Brain microvascular endothelial cell (primary cell): ENCODE results near the gene PACSIN3.
A peak's percentile ranks its signal among the peaks of the same experiment; 100 is the strongest.
"Not testable (repeated sequence)": the region's sequence is repeated elsewhere in the genome, so short reads cannot be mapped to it uniquely, and the experiment has no call there.

ENCODE experiments used
- DNase-seq: peaks from one replicate; pipeline ENCODE4 v3.0.0-alpha.2; 2020
- H3K27ac ChIP-seq: fragments of 250-450 bp; sonication (Bioruptor Pico); 2 replicates; pipeline ENCODE4 v1.5.1; 2020; ENCODE audit warnings: mild to moderate bottlenecking, moderate library complexity
- H3K27me3 ChIP-seq: fragments of 250-450 bp; sonication (Bioruptor Pico); replicated peaks from 2 replicates; pipeline ENCODE4 v1.5.1; 2020; ENCODE audit warnings: mild to moderate bottlenecking
- H3K36me3 ChIP-seq: fragments of 250-450 bp; sonication (Bioruptor Pico); replicated peaks from 2 replicates; pipeline ENCODE4 v1.5.1; 2020; ENCODE audit warnings: mild to moderate bottlenecking
- H3K4me3 ChIP-seq: 2 replicates; pipeline ENCODE4 v1.5.1; 2011; ENCODE audit warnings: low read depth, mild to moderate bottlenecking, control low read depth, low read length, moderate library complexity
- in situ Hi-C: cut with HindIII; loops from 2 replicates; pipeline ENCODE4 v1.10.0; 2017; ENCODE audit warnings: low sequenced_read_pairs, low pct_ligation_motif_present
- TF ChIP-seq, protein P1 (sequence below): IDR thresholded peaks from 2 replicates; pipeline ENCODE4 v1.5.1; 2011; ENCODE audit warnings: low read depth, mild to moderate bottlenecking, moderate library complexity, low read length, control low read depth, inconsistent platforms; ENCODE audit errors: missing control alignments

PACSIN3 gene

DNA sequence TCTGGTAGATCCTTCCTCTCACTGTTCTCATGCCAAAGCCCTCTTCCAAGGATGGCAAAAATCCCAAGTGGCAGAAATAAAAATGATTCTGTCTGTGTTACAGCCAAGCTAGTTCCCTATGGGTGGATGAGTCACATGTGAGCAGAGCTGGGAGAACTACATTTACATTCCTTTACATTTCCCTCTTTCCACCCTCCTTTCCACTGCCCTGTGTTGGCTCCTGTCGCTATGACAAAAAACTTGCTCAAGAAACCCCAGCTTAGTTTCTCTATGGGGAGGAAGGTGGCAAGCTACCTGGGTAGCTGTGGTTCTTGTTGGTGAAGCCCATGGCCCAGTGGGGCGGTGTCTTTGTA lies 18.4 kb upstream of the PACSIN3 start:
- no peaks in the 10 kb centered on the region for H3K27me3 ChIP-seq
- no peak overlapping the region for H3K27ac ChIP-seq
- no peak overlapping the region for H3K4me3 ChIP-seq
- no peaks in the 10 kb centered on the region for H3K36me3 ChIP-seq
- peak; percentile 49 for DNase-seq
- TF ChIP-seq, protein P1, sequence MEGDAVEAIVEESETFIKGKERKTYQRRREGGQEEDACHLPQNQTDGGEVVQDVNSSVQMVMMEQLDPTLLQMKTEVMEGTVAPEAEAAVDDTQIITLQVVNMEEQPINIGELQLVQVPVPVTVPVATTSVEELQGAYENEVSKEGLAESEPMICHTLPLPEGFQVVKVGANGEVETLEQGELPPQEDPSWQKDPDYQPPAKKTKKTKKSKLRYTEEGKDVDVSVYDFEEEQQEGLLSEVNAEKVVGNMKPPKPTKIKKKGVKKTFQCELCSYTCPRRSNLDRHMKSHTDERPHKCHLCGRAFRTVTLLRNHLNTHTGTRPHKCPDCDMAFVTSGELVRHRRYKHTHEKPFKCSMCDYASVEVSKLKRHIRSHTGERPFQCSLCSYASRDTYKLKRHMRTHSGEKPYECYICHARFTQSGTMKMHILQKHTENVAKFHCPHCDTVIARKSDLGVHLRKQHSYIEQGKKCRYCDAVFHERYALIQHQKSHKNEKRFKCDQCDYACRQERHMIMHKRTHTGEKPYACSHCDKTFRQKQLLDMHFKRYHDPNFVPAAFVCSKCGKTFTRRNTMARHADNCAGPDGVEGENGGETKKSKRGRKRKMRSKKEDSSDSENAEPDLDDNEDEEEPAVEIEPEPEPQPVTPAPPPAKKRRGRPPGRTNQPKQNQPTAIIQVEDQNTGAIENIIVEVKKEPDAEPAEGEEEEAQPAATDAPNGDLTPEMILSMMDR: no peak
- in situ Hi-C loops: no loop called here

DNA sequence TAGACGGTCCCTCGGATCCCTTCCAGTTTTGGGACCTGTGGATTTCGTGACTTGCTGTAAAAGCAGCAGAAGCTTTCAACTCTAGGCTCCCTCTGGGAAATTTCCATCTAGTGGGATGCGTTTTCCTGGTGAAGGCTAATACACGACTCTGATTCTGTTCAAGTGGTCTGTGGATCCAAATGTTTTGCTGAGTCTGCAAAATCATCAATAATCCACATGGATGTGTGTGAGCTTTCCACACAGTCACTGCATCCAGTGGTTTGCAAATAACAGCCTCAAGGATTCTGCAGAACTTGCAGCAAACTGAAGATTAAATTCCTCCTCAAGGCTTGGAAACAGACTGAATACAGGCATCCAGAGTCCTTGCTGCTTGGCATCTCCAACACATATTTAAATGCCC lies 16.3 kb upstream of the PACSIN3 start:
- H3K4me3 ChIP-seq: no peak overlapping the region
- no peak for DNase-seq
- no peak overlapping the region for H3K27ac ChIP-seq
- H3K36me3 ChIP-seq: no peaks in the 10 kb centered on the region
- TF ChIP-seq, protein P1: no peak
- no peaks in the 10 kb centered on the region for H3K27me3 ChIP-seq
- in situ Hi-C loops: no loop called here

DNA sequence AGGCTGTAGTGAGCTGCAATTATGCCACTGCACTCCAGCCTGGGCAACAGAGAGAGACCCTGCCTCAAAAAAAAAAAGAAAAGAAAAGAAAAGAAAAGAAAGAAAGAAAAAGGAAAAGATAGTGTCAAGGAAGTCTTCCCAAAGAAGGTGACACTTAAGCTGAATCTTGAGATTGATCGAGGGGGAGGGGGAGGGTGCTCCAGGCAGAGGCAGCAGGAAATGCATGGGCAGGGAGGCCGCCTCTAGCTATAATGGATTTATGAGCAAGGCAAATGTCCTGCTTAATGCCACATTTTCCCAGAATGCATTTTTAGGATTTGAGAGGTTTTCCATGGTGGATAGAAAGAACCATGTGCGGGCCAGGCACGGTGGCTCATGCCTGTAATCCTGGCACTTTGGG lies 14.8 kb upstream of the PACSIN3 start:
- DNase-seq: no peak
- Histone ChIP-seq H3K4me3 (no peak overlapping the region), H3K27ac (no peak overlapping the region), H3K36me3 (no peaks in the 10 kb centered on the region), H3K27me3 (no peaks in the 10 kb centered on the region)
- TF ChIP-seq, protein P1: no peak
- in situ Hi-C loops: no loop called here

DNA sequence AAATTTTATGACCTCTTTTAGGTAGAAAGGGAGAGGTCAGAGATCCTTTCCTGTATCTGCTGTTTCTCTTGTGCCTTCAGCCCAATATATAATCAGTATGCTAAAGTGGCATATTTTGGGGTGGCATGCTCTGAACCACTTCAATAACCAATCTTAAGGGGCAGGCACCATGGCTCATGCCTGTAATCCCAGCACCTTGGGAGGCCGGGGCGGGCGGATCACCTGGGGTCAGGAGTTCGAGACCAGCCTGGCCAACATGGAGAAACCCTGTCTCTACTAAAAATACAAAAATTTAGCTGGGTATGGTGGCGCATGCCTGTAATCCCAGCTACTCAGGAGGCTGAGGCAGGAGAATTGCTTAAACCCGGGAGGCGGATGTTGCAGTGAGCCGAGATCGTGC lies 11.9 kb upstream of the PACSIN3 start:
- H3K4me3 ChIP-seq, H3K27me3 ChIP-seq, DNase-seq, H3K36me3 ChIP-seq, H3K27ac ChIP-seq, in situ Hi-C loops: not testable (repeated sequence)

DNA sequence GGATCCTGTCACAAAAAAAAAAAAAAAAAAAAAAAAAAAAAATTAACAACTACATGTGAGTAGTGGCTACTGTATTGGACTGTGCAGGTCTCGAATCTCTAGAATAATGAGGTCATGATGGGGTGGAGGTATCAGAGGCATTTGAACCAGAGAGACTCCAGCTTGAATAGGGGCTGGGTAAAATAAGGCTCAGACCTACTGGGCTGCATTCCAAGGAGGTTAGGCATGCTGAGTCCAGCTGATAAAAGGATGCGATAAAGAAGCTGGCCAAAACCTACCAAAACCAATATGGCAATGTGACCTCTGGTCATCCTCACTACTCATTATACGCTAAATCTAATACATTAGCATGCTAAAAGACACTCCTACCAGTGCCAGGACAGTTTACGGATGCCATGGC lies 5.9 kb upstream of the PACSIN3 start:
- DNase-seq: no peak
- in situ Hi-C loops: no loop called here
- H3K36me3 ChIP-seq: no peaks in the 10 kb centered on the region
- no peak overlapping the region for H3K27ac ChIP-seq
- H3K27me3 ChIP-seq: no peaks in the 10 kb centered on the region
- H3K4me3 ChIP-seq: no peak overlapping the region
- TF ChIP-seq, protein P1: no peak

DNA sequence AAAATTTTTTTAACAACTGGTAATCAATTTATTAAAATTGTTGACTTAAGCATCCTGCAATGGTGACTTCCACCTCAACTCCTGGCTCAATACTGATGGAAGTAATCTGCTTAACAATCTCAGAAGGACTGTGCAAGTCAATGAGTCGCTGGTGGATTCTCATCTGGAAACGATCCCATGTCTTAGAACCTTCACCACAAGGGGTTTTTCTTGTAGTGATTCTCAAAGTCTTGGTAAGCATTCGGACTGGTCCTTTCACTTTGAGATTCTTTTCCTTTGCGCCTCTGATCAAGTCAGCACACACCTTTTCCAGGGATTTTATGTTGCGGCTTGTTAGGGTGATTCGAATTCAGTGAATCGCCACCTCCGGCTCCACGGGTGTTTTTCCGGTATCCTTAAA lies 4.9 kb upstream of the PACSIN3 start:
- in situ Hi-C loops, H3K36me3 ChIP-seq, H3K27ac ChIP-seq, H3K27me3 ChIP-seq, DNase-seq, H3K4me3 ChIP-seq: not testable (repeated sequence)

DNA sequence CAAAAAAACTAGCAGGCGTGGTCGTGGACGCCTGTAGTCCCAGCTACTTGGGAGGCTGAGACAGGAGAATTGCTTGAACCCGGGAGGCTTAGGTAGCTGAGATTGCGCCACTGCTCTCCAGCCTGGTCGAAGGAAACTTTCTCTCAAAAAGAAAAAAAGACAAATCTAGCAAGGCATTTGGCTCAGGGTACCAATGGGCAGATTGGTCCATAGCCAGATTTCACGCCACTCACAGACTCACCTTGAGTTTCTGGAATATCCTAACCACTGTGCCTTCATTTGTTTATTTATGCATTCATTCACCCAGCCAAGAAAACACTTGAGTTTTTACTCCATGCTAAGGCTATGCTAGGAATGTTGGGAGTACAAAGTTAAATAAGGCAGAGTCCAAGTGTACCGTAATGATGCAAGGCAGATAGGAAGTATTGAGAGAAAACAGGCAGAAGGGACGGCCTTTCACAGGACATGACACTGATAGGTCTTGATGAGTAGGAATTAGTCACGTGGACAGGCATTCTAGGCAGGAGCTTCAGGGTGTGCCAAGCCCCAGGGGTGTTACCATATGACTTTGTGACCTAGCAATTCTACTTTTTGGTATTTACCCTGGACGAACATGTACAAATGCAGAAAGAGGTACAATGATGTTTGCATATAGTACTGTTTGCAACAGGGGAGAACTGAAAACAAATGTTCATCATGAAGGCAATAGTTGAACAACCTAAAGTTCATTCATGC lies 3.0 kb upstream of the PACSIN3 start:
- H3K36me3 ChIP-seq: no peaks in the 10 kb centered on the region
- H3K4me3 ChIP-seq: no peak overlapping the region
- peak; percentile 80 for DNase-seq
- no peak overlapping the region for H3K27ac ChIP-seq
- in situ Hi-C loops: no loop called here
- TF ChIP-seq, protein P1: no peak
- H3K27me3 ChIP-seq: no peaks in the 10 kb centered on the region
